CD4-positive, alpha-beta T cell treated with Interleukin-17A for 1 hour (primary cell): Measurements from ENCODE around the gene LPAR1.

Experiments used
- DNase-seq: peaks from one replicate; pipeline ENCODE4 v3.0.0-alpha.2; 2020

LPAR1 gene

DNA sequence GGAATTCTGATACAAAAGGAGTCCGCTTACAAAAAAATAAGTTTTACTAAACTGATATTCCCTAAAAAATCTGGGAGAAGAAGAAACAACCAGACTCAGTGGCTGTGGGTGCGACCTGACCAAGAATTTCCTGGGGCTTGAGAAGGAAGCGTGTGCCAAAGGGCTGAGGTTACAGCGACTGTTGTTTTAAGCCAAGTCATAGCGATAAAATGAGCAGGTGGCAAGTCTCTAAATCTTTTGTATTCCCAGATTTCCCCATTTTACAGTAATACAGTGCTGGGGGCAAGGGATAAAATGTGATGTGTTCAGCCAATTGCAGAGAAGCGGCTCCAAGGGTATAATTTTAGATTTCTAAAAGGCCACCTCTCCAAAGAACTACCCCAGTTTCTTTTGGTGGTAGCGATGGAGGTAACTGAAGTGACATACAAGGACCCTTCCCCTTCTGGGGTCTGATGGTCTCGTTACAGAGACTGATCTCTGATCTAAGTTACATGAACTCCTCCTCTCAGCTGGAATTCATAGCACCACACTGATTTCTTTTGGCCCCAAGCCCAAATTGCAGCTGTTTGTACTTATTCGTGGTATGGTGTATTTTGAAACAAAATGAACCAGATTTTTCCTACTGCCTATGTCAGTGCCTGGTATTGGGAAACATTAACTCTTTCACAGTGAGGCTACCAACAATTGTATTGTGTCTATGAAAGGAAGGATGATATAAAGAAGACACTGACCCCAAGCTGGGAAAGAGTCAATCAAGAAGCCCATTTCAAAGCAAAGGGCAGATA lies 41.6 kb downstream of the LPAR1 start:
- DNase-seq: no peak

- no peak for DNase-seq
Measured at GRCh38 chr9:110995420-110996340, 42.6 kb downstream of the LPAR1 start.

- DNase-seq: no peak
Measured at GRCh38 chr9:110994771-110995241, 43.5 kb downstream of the LPAR1 start.

DNA sequence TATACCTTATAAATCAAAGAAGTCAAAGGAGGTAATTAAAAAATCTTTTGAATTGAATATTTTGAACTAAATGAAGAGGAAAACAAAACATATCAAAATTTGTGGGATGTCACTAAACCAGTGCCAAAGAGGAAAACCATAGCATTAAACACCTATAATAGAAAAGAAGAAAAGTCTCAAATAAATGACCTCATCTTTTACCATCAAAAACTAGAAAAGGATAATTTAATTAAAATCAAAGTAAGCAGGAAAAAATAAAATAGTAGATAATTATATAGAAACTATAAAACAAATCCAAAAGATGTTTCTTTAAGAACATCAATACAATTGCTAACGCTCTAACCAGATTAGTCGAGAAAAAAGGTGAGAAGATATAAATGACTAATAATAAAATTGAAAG lies 47.8 kb downstream of the LPAR1 start:
- no peak for DNase-seq

DNA sequence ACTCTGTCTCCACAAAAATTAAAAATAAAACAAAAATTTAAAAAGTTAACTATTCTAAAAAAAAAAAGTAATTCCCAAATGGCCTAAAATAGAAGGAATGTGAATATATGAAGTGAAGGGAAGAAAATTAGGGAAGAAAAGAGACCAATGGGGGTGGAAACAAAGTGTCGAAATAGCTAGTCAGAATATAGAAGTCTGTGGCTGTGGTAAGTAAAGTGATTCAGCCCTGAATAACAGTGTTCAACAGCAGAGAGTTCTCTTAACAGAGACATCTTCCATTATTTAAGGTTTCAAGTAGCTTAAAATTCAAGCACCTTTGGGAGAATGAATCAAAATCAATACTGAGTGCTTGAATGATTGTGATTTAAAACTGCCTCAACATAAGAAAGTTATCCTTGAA lies 51.7 kb downstream of the LPAR1 start:
- no peak for DNase-seq

GRCh38 chr9:110984890-110985437 lies 53.3 kb downstream of the LPAR1 start:
- DNase-seq: no peak

DNA sequence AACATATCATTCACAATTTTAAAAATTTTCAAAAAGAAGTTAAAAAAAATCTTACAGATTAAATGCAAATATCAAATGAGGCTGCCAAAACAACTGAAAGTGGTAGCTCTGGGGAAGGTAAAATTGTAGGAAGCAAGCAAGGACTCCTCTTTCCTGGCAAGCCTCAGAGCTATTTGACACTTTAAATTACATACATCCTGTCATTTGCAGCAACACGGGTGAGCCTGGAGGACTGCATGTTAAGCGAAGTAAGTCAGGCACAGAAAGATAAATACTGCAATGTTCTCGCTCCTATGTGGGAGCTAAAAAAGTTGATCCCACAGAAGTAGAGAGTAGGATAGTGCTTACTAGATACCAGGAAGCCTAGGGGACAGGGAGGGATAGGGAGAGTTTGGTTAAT lies 58.0 kb downstream of the LPAR1 start:
- DNase-seq: no peak

DNA sequence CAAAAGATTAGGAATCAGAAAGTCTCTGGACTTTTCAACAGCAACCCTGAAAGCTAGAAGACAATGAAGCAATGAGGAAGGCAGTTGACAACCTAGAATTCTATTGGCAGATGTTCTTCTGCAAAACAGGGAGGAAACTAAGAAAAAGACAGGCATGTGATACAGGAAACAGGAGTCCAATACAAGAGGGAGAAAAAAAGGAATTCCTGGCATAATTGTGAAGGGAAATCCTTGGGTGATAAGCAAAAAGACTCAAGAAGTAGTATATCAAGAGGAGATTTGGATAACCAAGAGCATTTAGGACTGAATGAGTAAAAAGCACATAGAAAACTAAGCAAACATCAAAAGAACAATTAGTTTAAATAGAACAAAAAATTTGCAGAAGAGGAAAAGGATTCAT lies 58.6 kb downstream of the LPAR1 start:
- no peak for DNase-seq

DNA sequence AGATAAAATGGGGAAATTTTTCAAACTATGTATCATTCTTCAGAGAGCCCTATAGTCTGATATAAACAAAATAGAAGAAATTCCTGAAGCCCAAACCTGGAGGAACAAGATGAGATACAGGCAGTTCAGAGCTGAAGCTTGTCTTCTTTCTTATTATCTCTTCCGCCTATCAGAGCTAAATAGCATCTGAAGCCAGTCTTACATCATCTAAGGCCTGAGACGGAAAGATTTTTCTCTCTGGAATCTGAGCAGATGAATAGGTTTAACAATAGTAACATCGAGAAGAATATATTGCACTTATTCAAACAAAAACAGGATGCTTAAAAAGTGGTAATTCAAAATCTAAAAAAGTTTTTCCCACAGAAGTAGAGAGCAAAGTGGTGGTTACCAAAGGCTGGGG lies 59.8 kb downstream of the LPAR1 start:
- no peak for DNase-seq

DNA sequence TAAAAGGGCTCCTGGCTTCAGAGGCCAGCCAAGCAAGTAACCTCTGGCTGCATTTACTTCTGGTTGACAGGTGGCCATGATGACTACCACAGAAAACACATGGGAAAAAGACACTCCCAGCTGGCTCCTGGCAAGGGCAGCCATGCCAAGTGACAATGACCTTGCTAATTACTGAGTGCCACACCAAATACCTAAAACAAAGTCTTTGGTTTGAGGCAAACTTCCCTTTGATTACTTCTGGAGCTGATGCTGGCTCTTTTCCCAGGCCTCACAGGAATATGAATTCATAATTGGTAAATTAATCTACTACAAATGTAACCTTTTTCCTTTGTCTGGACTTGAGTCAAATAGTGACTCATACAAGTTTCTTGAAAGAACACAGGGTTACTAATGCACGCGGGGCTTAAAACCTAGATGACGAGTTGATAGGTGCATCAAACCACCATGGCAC lies 61.0 kb downstream of the LPAR1 start:
- no peak for DNase-seq

GRCh38 chr9:110975969-110976368 lies 62.3 kb downstream of the LPAR1 start:
- no peak for DNase-seq

DNA sequence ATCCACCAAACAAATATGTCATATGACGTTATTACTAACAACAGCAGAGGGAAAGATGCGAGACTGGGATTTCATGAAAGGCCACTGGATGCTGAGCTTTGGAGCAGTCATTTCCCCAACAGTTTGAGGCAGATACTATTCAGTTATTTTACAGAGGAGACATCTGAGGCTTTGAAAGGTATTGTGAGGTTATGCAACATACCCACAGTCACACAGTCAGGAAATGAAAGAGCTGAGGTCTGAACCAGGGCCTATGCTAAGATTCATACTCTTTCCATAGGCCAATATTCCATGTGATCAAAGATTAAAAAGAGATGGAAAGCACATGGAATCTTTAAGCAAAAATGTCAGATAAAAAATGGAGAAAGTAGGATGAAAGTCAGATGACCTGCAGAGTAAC lies 63.0 kb downstream of the LPAR1 start:
- no peak for DNase-seq

DNA sequence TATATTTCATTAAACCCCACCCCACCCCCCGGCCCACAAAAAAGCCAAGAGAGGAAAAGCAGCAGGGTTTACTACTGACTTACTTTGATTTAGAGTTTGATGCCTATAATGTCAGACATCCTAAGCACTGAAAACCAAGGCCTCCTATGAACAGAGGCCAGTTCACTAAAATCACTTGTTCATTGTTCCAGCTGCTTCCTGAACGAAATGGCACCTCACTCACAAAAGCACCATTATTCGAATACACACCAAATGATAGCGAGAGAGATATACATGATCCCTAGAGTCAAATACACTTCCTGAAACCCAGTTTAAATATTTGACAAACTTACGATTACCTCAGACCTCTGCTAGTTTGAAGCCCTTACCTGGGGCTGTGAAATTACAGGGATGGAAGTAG lies 66.6 kb downstream of the LPAR1 start:
- no peak for DNase-seq

DNA sequence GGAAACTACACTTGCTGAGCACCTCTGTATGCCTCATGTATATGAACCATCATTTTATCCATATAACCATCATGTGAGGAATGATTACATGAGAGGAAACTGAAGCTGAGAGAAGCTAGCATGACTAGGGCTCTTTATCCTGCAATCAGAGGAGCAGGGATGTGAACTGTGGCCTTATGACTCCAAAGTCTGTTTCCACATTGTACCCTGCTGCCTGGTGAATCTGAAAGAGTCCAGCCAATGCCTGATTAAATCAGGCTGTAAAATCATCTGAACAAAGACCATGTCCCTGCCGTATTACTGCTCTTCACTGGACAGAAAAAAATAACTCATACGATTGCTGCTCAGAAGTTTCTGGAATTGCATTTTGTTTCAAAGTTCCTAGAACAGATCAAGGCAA lies 67.0 kb downstream of the LPAR1 start:
- no peak for DNase-seq

- DNase-seq: no peak
Measured at GRCh38 chr9:110969971-110970386, 68.3 kb downstream of the LPAR1 start.

DNA sequence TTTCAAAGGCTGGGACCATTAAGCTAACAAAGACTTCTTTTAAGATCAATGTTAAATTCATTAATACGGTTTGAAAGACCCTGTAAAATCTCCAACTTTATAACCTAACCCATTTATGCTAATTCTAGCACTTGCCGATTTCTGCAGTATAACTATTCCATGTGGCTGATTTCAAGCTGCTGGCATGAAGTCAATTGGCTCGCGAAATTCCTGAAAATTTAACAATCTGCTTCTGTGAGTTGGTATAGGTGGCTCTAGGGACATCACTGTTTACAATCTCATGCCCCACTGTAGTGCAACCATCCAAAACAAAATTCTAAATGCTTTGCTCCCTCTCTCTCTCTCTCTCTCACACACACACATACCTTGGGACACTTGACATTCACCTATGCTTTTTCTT lies 70.2 kb downstream of the LPAR1 start:
- DNase-seq: no peak

DNA sequence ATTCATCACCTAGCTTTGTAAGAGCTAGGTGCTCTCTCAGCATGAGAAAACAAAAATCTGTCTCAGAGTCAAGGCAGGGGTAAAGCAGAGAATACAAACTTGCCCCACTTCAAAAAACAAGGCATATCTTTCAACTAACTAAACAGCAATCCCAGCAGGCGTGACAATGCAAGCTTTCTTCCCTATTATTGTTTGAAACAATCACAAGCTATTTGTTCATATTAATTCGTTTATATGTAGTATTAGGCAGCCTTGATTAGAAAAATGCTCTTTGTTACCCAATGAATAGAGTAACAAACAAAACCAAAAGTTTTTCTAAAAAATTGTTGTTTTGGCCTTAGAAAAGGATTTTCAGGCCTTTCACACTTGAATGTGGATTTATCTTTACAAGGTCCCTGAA lies 71.1 kb downstream of the LPAR1 start:
- DNase-seq: no peak

DNA sequence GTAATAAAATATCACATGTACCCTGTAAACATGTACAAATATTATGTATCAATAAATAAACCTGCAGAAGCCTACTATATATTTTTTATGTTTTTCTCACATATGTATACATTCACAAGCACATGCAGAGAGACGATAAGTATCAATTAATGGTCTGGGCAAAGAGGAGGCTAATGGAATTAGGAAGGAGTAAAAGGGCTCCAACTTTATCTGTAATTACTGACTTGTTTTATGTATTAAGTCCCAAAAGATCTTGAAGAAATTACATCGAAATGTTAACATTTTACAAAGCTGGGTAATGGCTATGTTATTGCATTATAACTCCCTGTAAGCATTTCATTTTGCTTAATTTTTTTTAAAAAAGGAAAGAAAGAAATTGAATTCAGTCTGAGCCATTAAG lies 78.0 kb downstream of the LPAR1 start:
- no peak for DNase-seq

DNA sequence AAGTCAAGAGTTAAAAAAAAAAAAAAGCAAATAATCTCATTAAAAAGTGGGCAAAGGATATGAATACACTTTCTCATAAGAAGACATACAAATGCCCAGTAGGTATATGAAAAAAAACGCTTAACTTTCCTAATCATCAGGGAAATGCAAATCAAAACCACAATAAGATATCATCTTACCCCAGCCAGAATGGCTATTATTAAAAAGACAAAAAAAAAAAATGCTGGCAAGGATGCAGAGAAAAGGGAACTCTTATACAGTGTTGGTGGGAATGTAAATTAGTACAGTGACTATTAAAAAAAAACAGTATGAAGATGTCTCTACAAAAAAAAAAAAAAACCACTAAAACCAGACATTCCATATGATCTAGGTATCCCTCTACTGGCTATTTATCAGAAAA lies 79.4 kb downstream of the LPAR1 start:
- no peak for DNase-seq

GRCh38 chr9:110954822-110955291 lies 83.4 kb downstream of the LPAR1 start:
- DNase-seq: no peak

DNA sequence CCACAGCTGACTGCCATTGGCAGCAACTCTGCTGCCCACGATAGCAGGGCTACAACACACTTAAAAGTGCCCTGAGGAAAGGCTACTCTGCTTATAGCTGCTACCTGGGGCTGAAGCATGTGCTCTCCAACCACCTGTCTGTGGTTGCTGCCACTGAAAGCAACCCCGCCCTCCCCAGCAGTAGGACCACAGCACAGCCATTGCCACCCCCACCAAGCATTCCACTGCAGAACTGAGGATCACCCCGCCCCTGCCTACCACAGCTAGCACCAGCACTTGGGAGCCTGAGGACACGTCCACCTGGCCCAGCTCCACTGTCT lies 85.8 kb downstream of the LPAR1 start:
- no peak for DNase-seq

GRCh38 chr9:110951805-110952539 lies 86.3 kb downstream of the LPAR1 start:
- no peak for DNase-seq

GRCh38 chr9:110950041-110950645 lies 88.1 kb downstream of the LPAR1 start:
- no peak for DNase-seq
